Body of pancreas (tissue), 4 donors: Measurements from ENCODE around the gene CENPL. TPM values are rescaled to one million over a fixed set of nuclear protein-coding genes. Genes with fewer than 3 reads are reported as not detected.
"Not testable (repeated sequence)": the region's sequence is repeated elsewhere in the genome, so short reads cannot be mapped to it uniquely, and the experiment has no call there.

ENCODE experiments used
- ATAC-seq: fragments of 150-250 bp; one replicate; pipeline ENCODE4 v1.9.1; 2016
- DNase-seq, 4 donors: peaks; one replicate each; pipeline ENCODE4 v3.0.0-alpha.2; 2019
- H3K27ac ChIP-seq, 4 donors: fragments of 200-600 bp; sonication (generic); 1 replicate in 3 of 4; 2 replicates in 1 of 4; pipeline versions ENCODE4 v1.5.1 to v1.6.1; 2016 to 2019; ENCODE audit warnings: mild to moderate bottlenecking in 1 of 4, mixed read lengths in 1 of 4, moderate library complexity in 1 of 4
- H3K27me3 ChIP-seq, 2 donors: fragments of 200-600 bp; sonication (generic); one replicate each; pipeline ENCODE4 v1.6.0; 2016; ENCODE audit warnings: mild to moderate bottlenecking in 1 of 2
- H3K36me3 ChIP-seq, 2 donors: fragments of 200-600 bp; sonication (generic); replicated peaks in 1 of 2; 2 replicates each; pipeline ENCODE4 v1.5.1; 2016; ENCODE audit warnings: low read depth in 2 of 2; ENCODE audit not compliant: insufficient read depth in 1 of 2
- H3K4me1 ChIP-seq: fragments of 200-600 bp; sonication (generic); one replicate; pipeline ENCODE4 v1.6.0; 2016
- H3K4me3 ChIP-seq, 2 donors: fragments of 200-600 bp; sonication (generic); 1 replicate in 1 of 2; 2 replicates in 1 of 2; pipeline ENCODE4 v1.5.1; 2016 to 2019
- H3K9me3 ChIP-seq, 3 donors: fragments of 200-600 bp; sonication (generic); 1 replicate in 2 of 3; 2 replicates in 1 of 3; pipeline ENCODE4 v1.5.1; 2016
- CTCF ChIP-seq, 7 experiments: fragments of 450-650 bp in 4 of 7; fragments of 200-600 bp in 3 of 7; sonication (generic) in 3 of 7; IDR thresholded peaks; one replicate each; pipeline ENCODE4 v1.5.1; 2016 to 2019; ENCODE audit warnings: antibody characterized with exemption in 7 of 7
- POLR2A ChIP-seq, 3 donors: fragments of 450-650 bp; IDR thresholded peaks; one replicate each; pipeline ENCODE4 v1.6.1; 2016; ENCODE audit warnings: antibody characterized with exemption in 3 of 3, mild to moderate bottlenecking in 2 of 3
- WGBS, 2 donors: methylation state at CpG; one replicate each; pipeline ENCODE4 v1.1.5; 2017; 5-methylcytosine and 5-hydroxymethylcytosine counted together
- intact Hi-C: fragments of 100-400 bp; cut with DNase I; formaldehyde crosslinking; loops from one replicate; pipeline ENCODE4 v1.15.1; 2023
- total RNA-seq, 2 donors: library from RNA; depleted of rRNA; stranded (reverse); fragments of >200 nt; gene quantifications; one replicate each; pipeline ENCODE4 v1.1.0, GENCODE V29; 2016

CENPL gene
- total RNA-seq, 2 donors from 2014 or later = 0.99 to 1.0 TPM

- WGBS, 2 donors = 93 to 94% methylated on average over 7 of the region's 7 CpGs
- ATAC-seq = no peak
- Histone ChIP-seq H3K36me3 (peaks cover 7 to 27% of the 10 kb centered on the region in 2 donors), H3K4me3 (no peak overlapping the region), H3K27me3 (no peaks in the 10 kb centered on the region), H3K27ac (no peak overlapping the region), H3K9me3 (no peaks in the 10 kb centered on the region), H3K4me1 (no peaks in the 10 kb centered on the region)
- no peak for TF ChIP-seq CTCF (IDR thresholded peaks at IDR 0.05)
- no peak for TF ChIP-seq POLR2A (IDR thresholded peaks at IDR 0.05)
- intact Hi-C loops = no loop called here
- DNase-seq = no peak
These were observed 39.7 kb downstream of the CENPL start for GRCh38 chr1:173784997-173785396.

- 97% methylated on average over 4 of the region's 4 CpGs for WGBS, 2 donors
- no peak overlapping the region for H3K4me3 ChIP-seq
- no peak for DNase-seq
These were observed 44.7 kb downstream of the CENPL start for GRCh38 chr1:173779936-173780335.

GRCh38 chr1:173775578-173776226 lies 49.0 kb downstream of the CENPL start:
- H3K9me3 ChIP-seq = peaks cover 0 to 5% (median 0%) of the 10 kb centered on the region in 3 donors
- peaks cover 6 to 16% of the 10 kb centered on the region in 2 donors for H3K36me3 ChIP-seq
- no peak overlapping the region for H3K4me3 ChIP-seq
- TF ChIP-seq CTCF (IDR thresholded peaks at IDR 0.05) (no peak), POLR2A (IDR thresholded peaks at IDR 0.05) (no peak)
- intact Hi-C loops = no loop called here
- DNase-seq = no peak
- H3K27me3 ChIP-seq = no peaks in the 10 kb centered on the region
- WGBS, 2 donors = 76 to 85% methylated on average over 5 of the region's 5 CpGs
- no peak for ATAC-seq
- H3K27ac ChIP-seq = no peak overlapping the region
- no peaks in the 10 kb centered on the region for H3K4me1 ChIP-seq

More at GRCh38 chr1:173779936-173780335, 44.7 kb downstream of the CENPL start:
- Histone ChIP-seq H3K4me1 (no peaks in the 10 kb centered on the region), H3K27me3 (no peaks in the 10 kb centered on the region), H3K27ac (no peak overlapping the region), H3K9me3 (peaks cover 0 to 5% (median 0%) of the 10 kb centered on the region in 3 donors), H3K36me3 (peaks cover 13 to 31% of the 10 kb centered on the region in 2 donors)
- no peak for TF ChIP-seq CTCF (IDR thresholded peaks at IDR 0.05)
- TF ChIP-seq POLR2A (IDR thresholded peaks at IDR 0.05) = no peak
- intact Hi-C loops = no loop called here
- ATAC-seq = no peak

GRCh38 chr1:173771560-173771959 lies 53.1 kb downstream of the CENPL start:
- TF ChIP-seq CTCF (IDR thresholded peaks at IDR 0.05) (no peak), POLR2A (IDR thresholded peaks at IDR 0.05) (no peak)
- 77 to 100% methylated on average over 1 of the region's 1 CpG for WGBS, 2 donors
- Histone ChIP-seq H3K36me3 (peaks cover 6 to 11% of the 10 kb centered on the region in 2 donors), H3K4me3 (no peak overlapping the region), H3K9me3 (peaks cover 0 to 5% (median 0%) of the 10 kb centered on the region in 3 donors), H3K4me1 (no peaks in the 10 kb centered on the region), H3K27ac (no peak overlapping the region), H3K27me3 (no peaks in the 10 kb centered on the region)
- no peak for ATAC-seq
- no peak for DNase-seq
- intact Hi-C loops = no loop called here

- H3K4me1 ChIP-seq, H3K36me3 ChIP-seq, ATAC-seq, H3K4me3 ChIP-seq, H3K27ac ChIP-seq, H3K9me3 ChIP-seq, DNase-seq, H3K27me3 ChIP-seq, intact Hi-C loops: not testable (repeated sequence)
- 90 to 93% methylated on average over 9 of the region's 9 CpGs for WGBS, 2 donors
These were observed 54.4 kb downstream of the CENPL start for GRCh38 chr1:173770330-173770729.
